Stomach (tissue), 4 donors: ENCODE data around the gene CAMKK2.

Experiments used
- CTCF ChIP-seq, 7 experiments: fragments of 450-650 bp in 4 of 7; fragments of 200-600 bp in 3 of 7; sonication (generic) in 3 of 7; IDR thresholded peaks; one replicate each; pipeline ENCODE4 v1.5.1; 2016 to 2019; ENCODE audit warnings: antibody characterized with exemption in 7 of 7, control low read depth in 2 of 7, mild to moderate bottlenecking in 1 of 7
- EP300 ChIP-seq: sonication (generic); formaldehyde crosslinking; IDR thresholded peaks from one replicate; pipeline ENCODE4 v1.6.1; 2017; ENCODE audit warnings: antibody characterized with exemption
- POLR2A ChIP-seq, 4 donors: fragments of 450-650 bp; IDR thresholded peaks; one replicate each; pipeline ENCODE4 v1.6.1; 2016; ENCODE audit warnings: antibody characterized with exemption in 4 of 4, control low read depth in 2 of 4, mild to moderate bottlenecking in 1 of 4, moderate library complexity in 1 of 4

GRCh38 chr12:121284551-121285390 lies 11.7 kb downstream of the CAMKK2 start:
- TF ChIP-seq CTCF (IDR thresholded peaks at IDR 0.05) = no peak
- TF ChIP-seq POLR2A (IDR thresholded peaks at IDR 0.05) = no peak
- no peak for TF ChIP-seq EP300
